Glutamatergic neuron (in vitro differentiated cells): ENCODE data around the gene LYL1. TPM values are rescaled to one million over a fixed set of nuclear protein-coding genes. Genes with fewer than 3 reads are reported as not detected.

Source experiments
- DNase-seq: peaks from one replicate; pipeline ENCODE4 v3.0.0; 2022
- H3K27ac Mint-ChIP-seq: one replicate; pipeline ENCODE4 v1.8.0; 2020; ENCODE audit warnings: mild to moderate bottlenecking, mixed read lengths, inconsistent platforms; ENCODE audit not compliant: unreplicated experiment
- H3K27me3 Mint-ChIP-seq: one replicate; pipeline ENCODE4 v1.8.0; 2020; ENCODE audit warnings: mild to moderate bottlenecking, moderate library complexity, mixed read lengths, inconsistent platforms; ENCODE audit not compliant: unreplicated experiment
- H3K36me3 Mint-ChIP-seq: one replicate; pipeline ENCODE4 v1.8.0; 2020; ENCODE audit warnings: mild to moderate bottlenecking, mixed read lengths, inconsistent platforms; ENCODE audit not compliant: unreplicated experiment
- H3K4me1 Mint-ChIP-seq: one replicate; pipeline ENCODE4 v1.8.0; 2020; ENCODE audit warnings: mild to moderate bottlenecking, low read depth, mixed read lengths, inconsistent platforms; ENCODE audit not compliant: unreplicated experiment
- H3K4me3 Mint-ChIP-seq: one replicate; pipeline ENCODE4 v1.8.0; 2020; ENCODE audit warnings: mild to moderate bottlenecking, mixed read lengths, inconsistent platforms; ENCODE audit not compliant: unreplicated experiment
- H3K9me3 Mint-ChIP-seq: one replicate; pipeline ENCODE4 v1.8.0; 2020; ENCODE audit warnings: mild to moderate bottlenecking, moderate library complexity, mixed read lengths, inconsistent platforms; ENCODE audit not compliant: unreplicated experiment
- total RNA-seq: library from RNA; stranded (reverse); fragmentation: NEBNext Ultra II Directional; extraction: Animal tissue kit (Norgen Biotek cat#: 25700); gene quantifications from one replicate; pipeline ENCODE4 v1.2.1, GENCODE V29; 2021; ENCODE audit not compliant: unreplicated experiment
- TF ChIP-seq, protein P1 (sequence below): fragments of 200-600 bp; sonication (generic); IDR thresholded peaks from one replicate; pipeline ENCODE4 v1.5.0; 2021; ENCODE audit not compliant: partially characterized antibody, unreplicated experiment

Gene LYL1
- total RNA-seq, 1 donor from 2014 or later = 1.3 TPM

DNA sequence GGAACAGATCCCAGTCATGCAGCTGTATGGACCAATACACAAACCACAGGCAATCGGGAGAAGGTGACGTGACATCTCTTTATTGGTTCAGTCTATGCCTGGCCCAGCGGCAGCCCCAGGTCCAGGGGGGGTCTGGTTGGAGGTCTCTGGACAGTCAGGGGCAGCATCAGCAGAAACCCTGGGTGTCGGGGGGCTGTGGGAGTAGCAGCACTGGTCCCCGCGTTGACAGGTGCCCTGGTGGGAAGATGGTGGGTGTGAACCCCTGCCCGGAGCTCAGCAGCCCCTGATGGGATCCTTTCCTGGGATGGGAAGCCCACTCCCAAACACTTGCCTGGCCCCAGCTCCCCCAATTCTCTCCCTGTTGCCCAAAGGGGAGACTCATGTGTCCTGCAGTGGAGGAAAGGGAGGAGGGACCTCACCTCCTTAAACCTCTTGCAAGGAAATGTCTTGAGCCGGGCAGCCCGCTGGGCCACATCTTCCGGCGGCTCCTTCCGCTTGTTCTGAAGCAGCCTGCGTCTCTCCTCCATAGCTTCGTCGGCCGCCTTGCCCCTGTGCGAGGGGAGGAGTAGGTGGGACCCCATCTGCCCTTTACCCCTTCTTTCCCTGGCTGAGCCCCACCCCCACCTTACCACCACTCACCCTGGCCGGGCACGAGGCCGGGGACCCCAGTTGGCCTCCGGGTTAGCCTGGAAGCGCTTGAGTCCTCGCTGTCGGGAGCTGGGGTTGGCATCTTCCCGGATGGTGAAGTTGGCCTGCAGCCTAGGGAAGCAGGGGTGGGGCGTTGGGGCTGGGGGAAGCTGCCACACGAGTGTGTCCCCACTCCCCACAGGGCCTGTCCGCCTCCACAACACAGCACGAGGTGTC, 2.4 kb upstream of the LYL1 start:
- Mint-ChIP-seq H3K4me1 (no peaks in the 10 kb centered on the region), H3K27ac (no peak overlapping the region), H3K9me3 (peaks cover 2% of the 10 kb centered on the region), H3K27me3 (peaks cover 13% of the 10 kb centered on the region), H3K4me3 (no peak overlapping the region), H3K36me3 (no peaks in the 10 kb centered on the region)
- no peak for DNase-seq
- TF ChIP-seq, protein P1, sequence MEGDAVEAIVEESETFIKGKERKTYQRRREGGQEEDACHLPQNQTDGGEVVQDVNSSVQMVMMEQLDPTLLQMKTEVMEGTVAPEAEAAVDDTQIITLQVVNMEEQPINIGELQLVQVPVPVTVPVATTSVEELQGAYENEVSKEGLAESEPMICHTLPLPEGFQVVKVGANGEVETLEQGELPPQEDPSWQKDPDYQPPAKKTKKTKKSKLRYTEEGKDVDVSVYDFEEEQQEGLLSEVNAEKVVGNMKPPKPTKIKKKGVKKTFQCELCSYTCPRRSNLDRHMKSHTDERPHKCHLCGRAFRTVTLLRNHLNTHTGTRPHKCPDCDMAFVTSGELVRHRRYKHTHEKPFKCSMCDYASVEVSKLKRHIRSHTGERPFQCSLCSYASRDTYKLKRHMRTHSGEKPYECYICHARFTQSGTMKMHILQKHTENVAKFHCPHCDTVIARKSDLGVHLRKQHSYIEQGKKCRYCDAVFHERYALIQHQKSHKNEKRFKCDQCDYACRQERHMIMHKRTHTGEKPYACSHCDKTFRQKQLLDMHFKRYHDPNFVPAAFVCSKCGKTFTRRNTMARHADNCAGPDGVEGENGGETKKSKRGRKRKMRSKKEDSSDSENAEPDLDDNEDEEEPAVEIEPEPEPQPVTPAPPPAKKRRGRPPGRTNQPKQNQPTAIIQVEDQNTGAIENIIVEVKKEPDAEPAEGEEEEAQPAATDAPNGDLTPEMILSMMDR = peak; percentile 39

DNA sequence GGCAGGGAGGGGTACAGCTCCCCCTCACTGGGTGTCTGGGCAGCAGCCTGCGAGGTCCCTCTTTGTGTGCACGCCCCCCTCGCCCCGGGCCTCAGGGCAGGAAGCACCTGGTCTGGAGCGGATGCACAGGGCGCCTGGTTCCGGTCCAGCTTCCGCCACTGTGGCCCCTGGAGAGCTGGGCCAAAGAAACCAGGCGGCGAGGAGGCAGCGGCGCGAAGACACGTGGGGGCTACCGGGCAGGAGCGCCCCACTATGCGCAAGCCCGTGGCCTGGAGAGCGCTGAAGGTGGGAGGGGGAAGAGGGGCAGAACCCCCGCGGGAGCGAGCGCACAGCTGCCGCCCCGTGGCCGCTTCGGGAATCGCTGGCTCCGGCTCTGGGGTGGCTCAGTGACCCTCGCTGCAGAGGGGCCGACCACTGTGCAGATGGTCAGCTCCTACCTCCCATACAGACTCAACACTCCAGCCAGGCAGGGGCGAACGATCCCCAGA, 1.7 kb upstream of the LYL1 start:
- Mint-ChIP-seq H3K4me3 (no peak overlapping the region), H3K9me3 (peaks cover 3% of the 10 kb centered on the region), H3K27ac (no peak overlapping the region), H3K36me3 (no peaks in the 10 kb centered on the region), H3K4me1 (no peaks in the 10 kb centered on the region), H3K27me3 (peaks cover 15% of the 10 kb centered on the region)
- TF ChIP-seq, protein P1 = peak; percentile 85
- peak; percentile 77 for DNase-seq

DNA sequence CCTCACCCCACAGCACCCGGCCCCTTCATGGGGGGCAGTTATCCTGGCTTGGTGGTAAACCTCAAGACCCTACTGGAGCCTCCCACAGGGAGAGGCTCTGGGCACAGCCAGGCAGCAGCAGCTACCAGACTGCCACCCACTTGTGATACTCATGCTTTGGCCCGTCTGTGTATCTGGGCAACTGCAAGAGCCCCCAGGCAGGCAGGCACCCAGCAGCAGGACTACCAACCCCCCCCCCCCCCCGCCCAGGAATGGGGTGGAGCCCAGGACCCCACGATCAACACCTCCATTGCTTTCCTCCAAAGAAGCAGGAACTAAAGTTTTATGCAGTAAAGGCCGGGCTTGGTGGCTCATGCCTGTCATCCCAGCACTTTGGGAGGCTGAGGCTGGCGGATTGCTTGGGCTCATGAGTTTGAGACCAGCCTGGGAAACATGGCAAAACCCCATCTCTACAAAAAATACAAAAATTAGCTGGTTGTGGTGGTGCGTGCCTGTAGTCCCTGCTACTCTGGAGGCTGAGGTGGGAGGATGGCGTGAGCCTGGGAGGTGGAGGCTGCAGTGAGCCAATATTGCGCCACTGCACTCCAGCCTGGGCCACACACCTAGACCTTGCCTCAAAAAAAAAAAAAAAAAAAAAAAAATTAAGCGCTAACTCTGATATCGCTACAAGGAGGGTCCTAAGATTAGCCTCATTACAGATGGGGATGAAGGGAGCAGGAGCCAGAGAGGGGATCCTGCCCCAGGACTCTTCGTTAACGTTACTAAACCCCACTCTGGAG, 1.1 kb upstream of the LYL1 start:
- peaks cover 3% of the 10 kb centered on the region for H3K9me3 Mint-ChIP-seq
- TF ChIP-seq, protein P1 = no peak
- no peaks in the 10 kb centered on the region for H3K4me1 Mint-ChIP-seq
- peaks cover 15% of the 10 kb centered on the region for H3K27me3 Mint-ChIP-seq
- no peaks in the 10 kb centered on the region for H3K36me3 Mint-ChIP-seq
- DNase-seq = no peak
- no peak overlapping the region for H3K27ac Mint-ChIP-seq
- no peak overlapping the region for H3K4me3 Mint-ChIP-seq

- no peak overlapping the region for H3K4me3 Mint-ChIP-seq
- no peaks in the 10 kb centered on the region for H3K4me1 Mint-ChIP-seq
- H3K36me3 Mint-ChIP-seq = no peaks in the 10 kb centered on the region
- no peak overlapping the region for H3K27ac Mint-ChIP-seq
- peaks cover 3% of the 10 kb centered on the region for H3K9me3 Mint-ChIP-seq
- DNase-seq = no peak
- TF ChIP-seq, protein P1 = no peak
- peaks cover 13% of the 10 kb centered on the region for H3K27me3 Mint-ChIP-seq
These were observed 317 bp downstream of the LYL1 start for GRCh38 chr19:13102416-13102665.
